Lower leg skin (tissue), 3 donors: Measurements from ENCODE around the gene KCNK13.

Experiments
- CTCF ChIP-seq, 3 donors: fragments of 450-650 bp; IDR thresholded peaks; one replicate each; pipeline ENCODE4 v1.5.1; 2016; ENCODE audit warnings: antibody characterized with exemption in 3 of 3, mild to moderate bottlenecking in 3 of 3, moderate library complexity in 2 of 3
- POLR2A ChIP-seq, 2 donors: fragments of 450-650 bp; IDR thresholded peaks; one replicate each; pipeline ENCODE4 v1.6.1; 2016 to 2017; ENCODE audit warnings: antibody characterized with exemption in 2 of 2, mild to moderate bottlenecking in 1 of 2, moderate library complexity in 1 of 2

DNA sequence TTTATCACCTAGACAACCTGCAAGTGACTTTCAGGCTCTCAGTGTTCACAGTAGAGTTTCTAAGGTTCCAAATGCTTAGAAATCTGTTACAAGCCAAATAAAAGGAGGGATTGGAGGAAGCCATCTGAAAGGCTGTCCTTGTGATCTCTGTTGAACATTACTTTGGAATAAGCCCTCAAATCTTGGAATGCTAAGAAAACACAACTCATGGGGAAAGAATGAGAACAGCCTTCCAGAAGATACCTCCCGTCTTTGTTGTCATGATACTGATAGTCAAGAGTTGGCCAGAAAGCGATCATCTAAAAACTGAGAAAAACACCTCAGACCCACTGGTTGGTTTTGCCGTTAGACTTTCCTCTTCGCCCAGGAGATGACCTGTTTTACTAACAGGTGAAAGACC, 44.4 kb upstream of the KCNK13 start:
- TF ChIP-seq CTCF (IDR thresholded peaks at IDR 0.05) (no peak), POLR2A (IDR thresholded peaks at IDR 0.05) (no peak)
